DOHH2 (cell line): ENCODE data around the gene LDLR.

ENCODE experiments used
- H3F3A ChIP-seq: fragments of 200-600 bp; sonication (generic), shearing (Covaris generic); 2 replicates; pipeline ENCODE4 v1.6.0; 2016; ENCODE audit warnings: antibody characterized with exemption, mild to moderate bottlenecking; ENCODE audit not compliant: control insufficient read depth, insufficient read depth
- H3K27ac ChIP-seq: fragments of 200-600 bp; sonication (generic); 2 replicates; pipeline ENCODE4 v1.5.1; 2014; ENCODE audit warnings: low read depth, mild to moderate bottlenecking, low read length, moderate library complexity
- H3K27me3 ChIP-seq: fragments of 200-600 bp; sonication (generic); 2 replicates; pipeline ENCODE4 v1.6.1; 2014; ENCODE audit warnings: mild to moderate bottlenecking, low read length, mixed read lengths; ENCODE audit not compliant: control insufficient read depth
- H3K36me3 ChIP-seq: fragments of 200-600 bp; sonication (generic); 2 replicates; pipeline ENCODE4 v1.6.1; 2014; ENCODE audit warnings: mild to moderate bottlenecking, low read length, moderate library complexity, mixed read lengths; ENCODE audit not compliant: control insufficient read depth
- H3K4me1 ChIP-seq: fragments of 200-600 bp; sonication (generic); 2 replicates; pipeline ENCODE4 v1.6.1; 2014; ENCODE audit warnings: mild to moderate bottlenecking, low read length, mixed read lengths; ENCODE audit not compliant: control insufficient read depth
- H3K4me2 ChIP-seq: fragments of 200-600 bp; sonication (generic); 2 replicates; pipeline ENCODE4 v1.6.0; 2014; ENCODE audit warnings: mild to moderate bottlenecking, low read length, moderate library complexity
- H3K4me3 ChIP-seq: fragments of 200-600 bp; sonication (generic); 2 replicates; pipeline ENCODE4 v1.5.1; 2014; ENCODE audit warnings: mild to moderate bottlenecking, low read length, mixed read lengths
- H3K79me2 ChIP-seq: fragments of 200-600 bp; sonication (generic); 2 replicates; pipeline ENCODE4 v1.6.1; 2014; ENCODE audit warnings: mild to moderate bottlenecking, low read length, mixed read lengths; ENCODE audit not compliant: control insufficient read depth
- H3K9me2 ChIP-seq: fragments of 200-600 bp; sonication (generic); replicated peaks from 2 replicates; pipeline ENCODE4 v1.6.1; 2014; ENCODE audit warnings: mild to moderate bottlenecking, low read length, mixed read lengths; ENCODE audit not compliant: control insufficient read depth
- H3K9me3 ChIP-seq: fragments of 200-600 bp; sonication (generic); 2 replicates; pipeline ENCODE4 v1.6.1; 2014; ENCODE audit warnings: antibody characterized with exemption, low read length, mixed read lengths; ENCODE audit not compliant: control insufficient read depth, insufficient read depth
- H4K20me1 ChIP-seq: fragments of 200-600 bp; sonication (generic); 2 replicates; pipeline ENCODE4 v1.6.0; 2014; ENCODE audit warnings: low read depth, mild to moderate bottlenecking, antibody characterized with exemption, low read length, moderate library complexity; ENCODE audit not compliant: control insufficient read depth, insufficient read depth
- CTCF ChIP-seq: fragments of 200-600 bp; sonication (generic); IDR thresholded peaks from one replicate; pipeline ENCODE4 v1.5.1; 2014; ENCODE audit warnings: antibody characterized with exemption, mild to moderate bottlenecking, low read depth, low read length; ENCODE audit not compliant: poor library complexity, severe bottlenecking
- EZH2phosphoT487 ChIP-seq: fragments of 200-600 bp; sonication (generic); IDR thresholded peaks from 2 replicates; pipeline ENCODE4 v1.6.1; 2017; ENCODE audit warnings: borderline replicate concordance, mild to moderate bottlenecking, antibody characterized with exemption, low read length, moderate library complexity, mixed read lengths

LDLR gene

DNA sequence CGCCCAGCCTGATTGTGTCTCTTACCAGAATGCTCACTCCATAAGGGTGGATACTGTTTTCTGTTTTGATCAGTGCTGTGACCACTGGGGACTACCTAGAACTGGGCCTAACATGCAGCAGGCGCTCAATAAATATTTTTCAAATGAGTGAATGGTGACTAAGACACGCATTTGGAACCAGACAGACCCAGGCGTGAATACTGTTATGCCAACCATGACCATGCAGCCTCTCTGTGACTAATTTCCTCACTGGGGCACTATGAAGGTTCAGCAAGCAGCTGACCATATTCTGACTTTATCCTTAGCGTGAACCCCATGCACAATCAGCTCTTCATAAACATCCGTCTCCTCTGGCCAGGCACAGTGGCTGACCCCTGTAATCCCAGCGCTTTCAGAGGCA, 79.3 kb downstream of the LDLR start:
- Histone ChIP-seq H3K9me3 (no peaks in the 10 kb centered on the region), H3K36me3 (peaks cover 64% of the 10 kb centered on the region), H3K27ac (no peak overlapping the region), H3K9me2 (no peaks in the 10 kb centered on the region), H3K4me3 (no peak overlapping the region), H3F3A (no peaks in the 10 kb centered on the region; the same call in 1 of the 2 replicates), H3K27me3 (no peaks in the 10 kb centered on the region), H3K4me2 (no peak overlapping the region), H4K20me1 (no peaks in the 10 kb centered on the region), H3K79me2 (no peaks in the 10 kb centered on the region), H3K4me1 (no peaks in the 10 kb centered on the region)
- TF ChIP-seq EZH2phosphoT487 (no peak), CTCF (no peak)

GRCh38 chr19:11169896-11170678, 80.8 kb downstream of the LDLR start:
- Histone ChIP-seq H3K9me3 (no peaks in the 10 kb centered on the region), H4K20me1 (no peaks in the 10 kb centered on the region), H3K4me3 (no peak overlapping the region), H3K27me3 (no peaks in the 10 kb centered on the region), H3K4me1 (no peaks in the 10 kb centered on the region), H3K9me2 (no peaks in the 10 kb centered on the region), H3K27ac (no peak overlapping the region), H3K79me2 (no peaks in the 10 kb centered on the region), H3K4me2 (no peak overlapping the region), H3K36me3 (peaks cover 68% of the 10 kb centered on the region), H3F3A (no peaks in the 10 kb centered on the region; the same call in 1 of the 2 replicates)
- TF ChIP-seq EZH2phosphoT487 (no peak), CTCF (no peak)

GRCh38 chr19:11171144-11171543, 81.9 kb downstream of the LDLR start:
- Histone ChIP-seq H3K9me3 (no peaks in the 10 kb centered on the region), H3K27ac (no peak overlapping the region), H3K79me2 (no peaks in the 10 kb centered on the region), H3K36me3 (peaks cover 66% of the 10 kb centered on the region), H3K9me2 (no peaks in the 10 kb centered on the region), H3K4me1 (no peaks in the 10 kb centered on the region), H3F3A (no peaks in the 10 kb centered on the region), H3K4me2 (no peak overlapping the region), H3K4me3 (no peak overlapping the region), H3K27me3 (no peaks in the 10 kb centered on the region), H4K20me1 (no peaks in the 10 kb centered on the region)
- TF ChIP-seq EZH2phosphoT487 (no peak), CTCF (no peak)
